Measurements from ENCODE around the gene ANKRD45.

- TF ChIP-seq MYC (IDR thresholded peaks at IDR 0.05; ENCODE audit: borderline replicate concordance, low read length) (peak; percentile 65; the same call in 1 of the 2 replicates), RAD21 (conservative IDR thresholded peaks at IDR 0.05 in 1 of 2, IDR thresholded peaks at IDR 0.05 in 1 of 2) (0 out of 5 replicates have a peak, but pooled peaks of 1 of the 2 experiments have one; percentile 2), MAFK (IDR thresholded peaks at IDR 0.05; ENCODE audit: partially characterized antibody) (no peak), ESRRA (IDR thresholded peaks at IDR 0.05; ENCODE audit: borderline replicate concordance, low read length) (no peak), TP53 (CRISPR knock-in tag; IDR thresholded peaks at IDR 0.05) (no peak), POLR2A (IDR thresholded peaks at IDR 0.05; ENCODE audit: low read length) (peak; percentile 90)
- TF ChIP-seq, protein P1, sequence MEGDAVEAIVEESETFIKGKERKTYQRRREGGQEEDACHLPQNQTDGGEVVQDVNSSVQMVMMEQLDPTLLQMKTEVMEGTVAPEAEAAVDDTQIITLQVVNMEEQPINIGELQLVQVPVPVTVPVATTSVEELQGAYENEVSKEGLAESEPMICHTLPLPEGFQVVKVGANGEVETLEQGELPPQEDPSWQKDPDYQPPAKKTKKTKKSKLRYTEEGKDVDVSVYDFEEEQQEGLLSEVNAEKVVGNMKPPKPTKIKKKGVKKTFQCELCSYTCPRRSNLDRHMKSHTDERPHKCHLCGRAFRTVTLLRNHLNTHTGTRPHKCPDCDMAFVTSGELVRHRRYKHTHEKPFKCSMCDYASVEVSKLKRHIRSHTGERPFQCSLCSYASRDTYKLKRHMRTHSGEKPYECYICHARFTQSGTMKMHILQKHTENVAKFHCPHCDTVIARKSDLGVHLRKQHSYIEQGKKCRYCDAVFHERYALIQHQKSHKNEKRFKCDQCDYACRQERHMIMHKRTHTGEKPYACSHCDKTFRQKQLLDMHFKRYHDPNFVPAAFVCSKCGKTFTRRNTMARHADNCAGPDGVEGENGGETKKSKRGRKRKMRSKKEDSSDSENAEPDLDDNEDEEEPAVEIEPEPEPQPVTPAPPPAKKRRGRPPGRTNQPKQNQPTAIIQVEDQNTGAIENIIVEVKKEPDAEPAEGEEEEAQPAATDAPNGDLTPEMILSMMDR (IDR thresholded peaks at IDR 0.05): no peak
- TF ChIP-seq, protein P2, sequence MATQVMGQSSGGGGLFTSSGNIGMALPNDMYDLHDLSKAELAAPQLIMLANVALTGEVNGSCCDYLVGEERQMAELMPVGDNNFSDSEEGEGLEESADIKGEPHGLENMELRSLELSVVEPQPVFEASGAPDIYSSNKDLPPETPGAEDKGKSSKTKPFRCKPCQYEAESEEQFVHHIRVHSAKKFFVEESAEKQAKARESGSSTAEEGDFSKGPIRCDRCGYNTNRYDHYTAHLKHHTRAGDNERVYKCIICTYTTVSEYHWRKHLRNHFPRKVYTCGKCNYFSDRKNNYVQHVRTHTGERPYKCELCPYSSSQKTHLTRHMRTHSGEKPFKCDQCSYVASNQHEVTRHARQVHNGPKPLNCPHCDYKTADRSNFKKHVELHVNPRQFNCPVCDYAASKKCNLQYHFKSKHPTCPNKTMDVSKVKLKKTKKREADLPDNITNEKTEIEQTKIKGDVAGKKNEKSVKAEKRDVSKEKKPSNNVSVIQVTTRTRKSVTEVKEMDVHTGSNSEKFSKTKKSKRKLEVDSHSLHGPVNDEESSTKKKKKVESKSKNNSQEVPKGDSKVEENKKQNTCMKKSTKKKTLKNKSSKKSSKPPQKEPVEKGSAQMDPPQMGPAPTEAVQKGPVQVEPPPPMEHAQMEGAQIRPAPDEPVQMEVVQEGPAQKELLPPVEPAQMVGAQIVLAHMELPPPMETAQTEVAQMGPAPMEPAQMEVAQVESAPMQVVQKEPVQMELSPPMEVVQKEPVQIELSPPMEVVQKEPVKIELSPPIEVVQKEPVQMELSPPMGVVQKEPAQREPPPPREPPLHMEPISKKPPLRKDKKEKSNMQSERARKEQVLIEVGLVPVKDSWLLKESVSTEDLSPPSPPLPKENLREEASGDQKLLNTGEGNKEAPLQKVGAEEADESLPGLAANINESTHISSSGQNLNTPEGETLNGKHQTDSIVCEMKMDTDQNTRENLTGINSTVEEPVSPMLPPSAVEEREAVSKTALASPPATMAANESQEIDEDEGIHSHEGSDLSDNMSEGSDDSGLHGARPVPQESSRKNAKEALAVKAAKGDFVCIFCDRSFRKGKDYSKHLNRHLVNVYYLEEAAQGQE (IDR thresholded peaks at IDR 0.05): no peak
These were observed 45.3 kb upstream of the ANKRD45 start, which contains the start of gene KLHL20 for GRCh38 chr1:173714759-173715537.
